Hematopoietic multipotent progenitor cell treated with erythropoietin and hydrocortisone succinate and interleukin-3 and kit ligand, for 6 days (in vitro differentiated cells): ENCODE results near the gene PRRG3.
"Not testable (repeated sequence)": the region's sequence is repeated elsewhere in the genome, so short reads cannot be mapped to it uniquely, and the experiment has no call there.

Experiments used
- DNase-seq: peaks from one replicate; pipeline ENCODE4 v3.0.0-alpha.2; 2015

The PRRG3 gene

GRCh38 chrX:151694661-151695582, at the start of gene PRRG3:
TSS of gene PRRG3 (plus strand) at chrX:151695458. CDS start at chrX:151698815, 3,357 bp downstream.
- no peak for DNase-seq

DNA sequence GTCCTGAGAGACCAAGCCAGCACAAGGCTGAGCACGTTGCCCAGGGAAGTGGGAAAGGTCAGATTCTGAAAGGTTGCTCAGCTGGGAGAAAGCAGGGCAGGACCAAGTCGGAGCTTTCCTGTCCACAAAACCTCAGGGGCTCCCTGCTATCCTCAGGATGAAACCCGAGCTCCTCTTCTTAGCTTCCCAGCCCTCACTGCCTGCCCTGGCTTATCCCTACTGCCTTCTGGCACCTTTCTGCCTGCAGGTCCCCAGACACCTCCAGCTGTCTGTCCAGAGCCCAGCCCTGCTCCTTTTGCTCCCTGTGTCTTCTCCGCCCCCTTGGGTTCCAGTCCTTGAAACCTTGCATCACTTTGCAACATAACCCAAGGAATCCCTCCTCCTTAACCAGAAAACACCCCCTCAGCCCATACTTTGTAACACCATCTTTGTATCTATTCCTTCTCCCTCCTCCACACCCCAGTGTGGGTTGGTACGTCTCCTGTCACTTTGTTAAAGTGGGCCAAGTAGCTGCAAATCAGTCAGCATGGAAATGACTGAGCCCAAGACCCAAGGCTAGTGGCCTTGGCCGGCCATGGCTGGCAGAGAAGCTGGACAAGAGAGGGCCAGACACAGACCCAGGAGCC, 20.0 kb upstream of the PRRG3 start:
- no peak for DNase-seq

GRCh38 chrX:151676196-151676595, 19.1 kb upstream of the PRRG3 start:
- peak; percentile 45 for DNase-seq

GRCh38 chrX:151679798-151680402, 15.4 kb upstream of the PRRG3 start:
- DNase-seq: peak; percentile 69

GRCh38 chrX:151680805-151681204, 14.5 kb upstream of the PRRG3 start:
- DNase-seq: peak; percentile 73

- DNase-seq: no peak
These were observed 7.6 kb upstream of the PRRG3 start for GRCh38 chrX:151687635-151688034.

- no peak for DNase-seq
These were observed 6.6 kb upstream of the PRRG3 start for GRCh38 chrX:151688695-151689094.

- no peak for DNase-seq
These were observed 2.4 kb upstream of the PRRG3 start for GRCh38 chrX:151692825-151693224.

DNA sequence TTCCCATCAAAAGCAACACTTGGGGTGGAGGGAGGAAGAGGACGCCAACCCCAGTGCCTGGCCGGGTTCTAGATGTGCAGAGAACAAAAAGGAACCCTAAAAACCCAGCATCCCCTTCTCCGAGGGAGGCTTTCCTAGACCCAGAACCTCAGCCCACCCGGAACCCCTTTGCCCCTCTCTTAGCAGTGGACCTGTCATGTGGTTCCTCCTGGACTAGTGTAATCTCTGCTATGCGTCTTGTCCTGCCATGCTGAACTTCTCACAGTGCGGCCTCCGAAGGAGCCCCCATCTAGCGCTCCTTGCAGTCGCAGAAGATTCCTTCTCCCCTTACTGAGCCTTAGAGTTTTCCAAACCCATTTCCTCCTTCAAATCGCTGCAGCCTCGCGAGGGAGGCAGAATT, 1.1 kb upstream of the PRRG3 start:
- no peak for DNase-seq

DNA sequence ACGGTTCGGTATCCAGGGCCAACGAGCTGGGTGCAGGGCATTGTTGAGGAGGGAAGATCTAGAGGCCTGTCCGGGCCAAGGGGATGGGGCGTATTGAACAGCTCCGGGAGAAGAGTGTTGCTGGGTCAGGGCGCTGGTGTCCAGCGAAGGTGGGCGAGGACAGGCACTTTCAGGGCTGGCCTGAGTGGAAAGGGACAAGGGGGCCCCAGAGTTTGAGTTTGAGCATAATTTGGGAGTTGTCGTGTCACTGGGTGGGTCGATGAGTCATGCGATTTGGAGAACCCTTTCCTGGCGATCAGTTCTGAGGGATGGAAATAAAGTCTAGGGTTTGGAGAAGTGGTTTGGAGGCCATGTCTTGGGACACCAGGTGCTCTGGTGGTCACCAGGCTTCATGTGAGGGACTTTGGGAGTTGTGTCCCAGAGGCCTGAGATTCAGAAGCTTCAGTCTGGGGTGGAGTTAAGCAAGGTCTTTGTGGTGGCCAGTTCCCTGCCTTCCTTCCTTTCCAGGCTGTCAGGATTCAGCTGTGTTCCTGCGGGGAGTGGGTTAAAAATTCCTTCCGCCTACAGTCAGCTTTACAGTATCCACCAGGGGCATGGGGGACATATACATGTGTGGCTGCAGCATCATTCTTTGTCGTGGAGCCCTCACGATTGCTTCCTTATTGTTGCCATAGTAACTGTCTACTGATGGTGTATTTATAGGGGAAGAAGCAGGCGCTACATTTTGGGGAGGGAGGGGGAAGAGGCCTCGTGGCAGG, 504 bp downstream of the PRRG3 start:
- DNase-seq: no peak

DNA sequence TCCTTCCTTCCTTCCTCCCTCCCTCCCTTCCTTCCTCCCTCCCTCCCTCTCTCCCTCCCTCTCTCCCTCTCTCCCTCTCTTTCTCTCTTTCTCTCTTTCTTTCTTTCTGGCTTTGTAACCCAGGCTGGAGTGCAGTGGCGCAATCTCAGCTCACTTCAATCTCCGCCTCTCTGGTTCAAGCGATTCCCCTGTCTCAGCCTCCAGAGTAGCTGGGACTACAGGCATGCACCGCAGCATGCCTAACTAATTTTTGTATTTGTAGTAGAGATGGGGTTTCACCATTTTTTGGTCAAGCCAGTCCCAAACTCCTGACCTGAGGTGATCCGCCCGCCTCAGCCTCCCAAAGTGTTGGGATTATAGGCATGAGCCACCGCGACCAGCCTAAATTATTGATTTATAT, 1.8 kb downstream of the PRRG3 start:
- DNase-seq: not testable (repeated sequence)

DNA sequence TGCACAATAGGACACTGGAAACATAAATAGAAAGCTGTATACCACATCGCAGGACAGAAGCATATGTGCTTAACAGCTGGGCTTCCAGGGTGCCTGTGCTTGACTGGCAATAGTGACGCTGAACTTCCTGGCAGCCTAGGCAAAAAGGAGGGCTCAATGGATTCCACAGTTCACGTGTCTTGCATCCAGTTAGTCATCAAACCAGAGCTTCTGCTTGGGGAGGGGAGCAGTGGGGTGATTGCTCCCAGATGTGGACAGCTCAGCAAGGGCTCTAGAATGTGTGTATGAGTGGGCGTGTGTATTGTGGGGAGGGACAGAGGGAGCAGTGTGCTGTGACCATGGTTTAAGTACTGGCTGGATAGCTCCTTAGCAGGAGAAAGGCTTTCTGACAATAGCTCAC, 2.3 kb downstream of the PRRG3 start:
- DNase-seq: no peak

DNA sequence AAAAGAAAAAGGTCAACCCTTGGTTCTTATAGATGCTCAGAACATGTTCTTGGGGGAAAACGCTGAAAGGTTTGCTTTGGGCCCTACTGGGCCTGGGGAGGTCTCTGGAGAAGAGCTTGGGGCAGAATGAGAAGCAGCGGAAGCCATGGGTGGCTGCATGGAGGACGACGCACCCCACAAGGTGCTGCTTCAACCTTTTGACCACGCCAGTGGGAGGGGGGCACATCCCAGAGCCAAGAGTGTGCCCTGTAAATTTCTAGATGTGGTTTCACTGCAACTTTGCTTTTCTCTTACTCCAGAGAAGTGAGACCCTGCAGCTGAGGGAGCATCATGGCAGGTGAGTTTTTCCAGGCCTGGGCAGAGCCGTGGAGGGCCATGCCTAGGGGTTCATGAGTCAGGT, 3.2 kb downstream of the PRRG3 start:
- no peak for DNase-seq

- no peak for DNase-seq
These were observed 4.5 kb downstream of the PRRG3 start for GRCh38 chrX:151699746-151700145.

- DNase-seq: no peak
These were observed 5.3 kb downstream of the PRRG3 start for GRCh38 chrX:151700581-151700980.

- DNase-seq: no peak
These were observed 5.8 kb downstream of the PRRG3 start for GRCh38 chrX:151701071-151701470.

DNA sequence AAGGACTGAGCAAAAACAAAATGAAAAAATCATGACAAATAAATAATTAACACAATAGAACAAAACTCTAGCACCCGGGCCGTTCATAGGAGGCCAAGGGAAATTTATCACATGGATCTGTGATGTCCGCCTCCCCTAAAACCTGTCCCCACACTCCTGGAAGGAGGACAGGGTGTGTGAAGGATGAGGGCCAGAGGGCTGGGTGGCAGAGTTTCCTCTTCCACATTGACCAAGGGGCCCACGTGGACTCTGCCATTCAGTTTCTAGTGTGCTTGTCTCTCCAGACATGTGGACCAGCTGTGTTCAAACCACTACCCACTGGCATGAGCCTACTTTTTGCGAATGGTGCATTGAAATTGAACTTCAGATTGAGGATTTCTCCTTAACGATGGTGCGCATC, 6.3 kb downstream of the PRRG3 start:
- DNase-seq: no peak

GRCh38 chrX:151702026-151702714, 6.9 kb downstream of the PRRG3 start:
- DNase-seq: no peak

GRCh38 chrX:151702741-151703340, 7.6 kb downstream of the PRRG3 start:
- DNase-seq: no peak

DNA sequence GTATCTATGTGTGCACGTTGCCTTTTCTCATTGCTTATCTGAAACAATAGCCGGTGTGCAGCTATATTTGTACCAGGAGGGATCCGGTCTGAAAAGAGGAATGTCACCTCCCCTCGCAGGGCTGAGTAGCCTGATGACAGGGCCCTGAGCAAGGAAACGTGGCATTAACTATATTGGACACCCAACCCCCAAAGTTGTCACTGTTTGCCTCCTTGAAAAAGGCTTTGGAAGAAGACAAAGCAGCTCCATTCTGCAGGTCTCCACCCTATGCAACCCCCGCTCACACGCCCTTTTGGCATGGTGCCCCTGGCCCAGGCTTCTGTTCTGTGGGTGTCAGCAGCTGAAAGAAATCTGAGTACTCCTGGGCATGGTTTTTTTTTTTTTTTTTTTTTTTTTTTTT, 8.2 kb downstream of the PRRG3 start:
- DNase-seq: no peak

DNA sequence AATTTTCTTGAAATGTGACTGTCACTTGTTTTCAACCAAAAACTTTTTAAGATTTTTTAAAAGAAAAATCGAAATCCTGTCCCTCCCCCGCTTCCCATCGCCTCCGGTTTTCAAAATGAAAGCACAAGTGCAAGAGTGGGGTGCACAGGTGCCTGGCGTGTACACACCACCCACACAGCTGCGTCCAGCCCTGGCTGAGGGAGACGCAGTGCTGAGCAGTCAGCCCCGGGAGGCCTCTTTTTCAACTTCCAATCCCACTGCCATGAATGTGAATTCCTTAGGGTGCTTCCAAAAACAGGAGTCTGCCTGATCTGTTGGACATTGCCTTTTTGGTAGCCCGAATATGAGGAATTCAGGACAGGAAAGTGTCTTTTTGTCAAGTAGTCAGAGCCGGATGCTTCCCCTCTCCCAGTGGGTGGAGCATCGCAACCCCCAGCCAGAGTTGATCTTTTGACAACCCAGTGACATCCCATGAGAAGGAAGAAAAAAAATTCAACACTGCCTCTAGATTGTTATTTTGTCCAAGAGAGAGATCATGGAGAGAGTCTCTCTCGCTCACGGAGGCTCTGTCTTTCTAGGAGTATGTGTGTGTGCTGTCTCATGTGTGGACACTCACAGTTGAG, 8.9 kb downstream of the PRRG3 start:
- DNase-seq: no peak

DNA sequence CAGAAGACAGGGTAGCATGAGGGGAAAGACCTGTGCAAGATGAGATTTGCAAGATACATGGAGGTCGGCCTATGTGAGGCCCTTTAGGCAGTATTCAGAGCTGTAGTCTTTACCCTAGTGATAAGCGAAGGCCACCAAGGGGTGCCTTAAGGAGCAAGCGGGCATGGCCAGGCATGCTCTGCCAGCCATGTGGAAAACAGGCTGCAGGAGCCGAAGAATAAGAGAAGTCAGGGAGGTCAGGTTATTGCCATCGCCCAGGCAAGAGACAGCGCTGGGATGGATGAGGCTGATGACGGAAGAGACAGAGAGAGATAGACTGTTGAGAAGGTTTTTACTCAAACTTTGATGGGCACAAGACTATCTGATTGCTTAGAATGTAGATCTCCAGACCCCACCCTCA, 13.6 kb downstream of the PRRG3 start:
- DNase-seq: no peak
